Activated CD4-positive, CD25-positive, alpha-beta regulatory T cell treated with anti-CD3 and anti-CD28 coated beads, Interleukin-2, amount 50 U/mL, for 72 hours (primary cell): Measurements from ENCODE around the gene UGT2B28.
"Not testable (repeated sequence)": the region's sequence is repeated elsewhere in the genome, so short reads cannot be mapped to it uniquely, and the experiment has no call there.

Experiments used
- DNase-seq: peaks from one replicate; pipeline ENCODE4 v3.0.0; 2021

Gene UGT2B28

DNA sequence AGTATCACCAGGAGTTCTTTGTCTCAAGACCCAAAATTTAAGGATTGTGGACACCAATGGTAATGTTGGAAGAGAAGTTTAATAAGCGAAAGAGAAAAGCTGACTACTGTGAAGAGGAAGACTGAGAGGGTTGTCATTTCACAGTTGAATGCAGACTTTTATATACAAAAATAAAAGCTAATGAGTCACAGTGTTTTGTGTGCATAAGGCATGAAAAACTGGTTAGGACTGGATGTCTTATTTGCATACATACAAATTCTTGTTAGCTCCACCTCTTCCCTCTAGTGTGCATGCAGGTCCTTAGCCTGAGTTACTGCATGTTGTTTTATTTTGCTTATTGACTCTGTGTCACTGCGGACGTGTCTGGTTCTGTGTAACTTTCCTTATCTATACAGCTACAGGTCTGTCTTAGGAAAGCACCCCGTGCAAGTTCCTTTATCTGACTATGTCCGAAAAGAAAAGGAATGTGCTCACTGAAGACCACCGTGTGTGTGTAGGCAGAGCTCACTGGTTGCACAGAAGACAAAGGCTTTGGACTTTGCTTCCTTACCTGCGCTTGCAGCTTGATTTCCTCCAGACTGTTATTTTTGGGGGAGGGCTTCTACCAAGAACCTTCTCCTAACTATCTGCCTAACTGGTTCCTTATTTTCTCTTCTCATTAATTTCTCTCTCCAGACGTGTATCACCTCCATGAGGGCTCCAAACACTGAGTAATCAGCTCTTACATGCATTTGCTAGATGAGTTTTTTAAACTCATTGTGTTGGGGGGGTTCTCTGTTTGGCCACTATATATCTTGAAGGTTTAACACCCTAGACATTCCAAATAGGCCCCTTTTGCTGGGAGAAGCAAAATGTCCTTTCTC is 63.5 kb downstream of the UGT2B28 start:
- DNase-seq: not testable (repeated sequence)
